Keratinocyte (primary cell): ENCODE data around the gene LCORL.

Source experiments
- CTCF ChIP-seq, 3 experiments: IDR thresholded peaks in 1 of 3; conservative IDR thresholded peaks in 1 of 3; optimal IDR thresholded peaks in 1 of 3; 2 replicates in 2 of 3; 3 replicates in 1 of 3; pipeline versions ENCODE3 to v1.5.1; 2011; ENCODE audit warnings: low read length in 3 of 3, mild to moderate bottlenecking in 3 of 3, moderate library complexity in 2 of 3, control low read depth in 1 of 3, inconsistent platforms in 1 of 3; ENCODE audit not compliant: insufficient read depth in 2 of 3; ENCODE audit errors: extremely low read depth in 1 of 3
- EZH2 ChIP-seq: IDR thresholded peaks from one replicate; pipeline ENCODE4 v1.6.1; 2012; ENCODE audit warnings: inconsistent platforms, mild to moderate bottlenecking, low read length, moderate library complexity

GRCh38 chr4:17851959-17852358 is 169.6 kb downstream of the LCORL start:
- no peak for TF ChIP-seq CTCF (optimal IDR thresholded peaks at IDR 0.05 in 1 of 3, IDR thresholded peaks at IDR 0.05 in 1 of 3, conservative IDR thresholded peaks at IDR 0.05 in 1 of 3; ENCODE audit: extremely low read depth in 1 of 3, insufficient read depth in 2 of 3, low read length in 3 of 3)
- no peak for TF ChIP-seq EZH2
